ENCODE measurements around the gene C18orf32.
A peak's percentile ranks its signal among the peaks of the same experiment; 100 is the strongest.
"Not testable (repeated sequence)": the region's sequence is repeated elsewhere in the genome, so short reads cannot be mapped to it uniquely, and the experiment has no call there.

Gene C18orf32

GRCh38 chr18:49467599-49467998 lies 19.4 kb downstream of the C18orf32 start:
- DNase-seq (ENCODE audit: low read depth), result no peak

GRCh38 chr18:49467019-49467563 lies 19.9 kb downstream of the C18orf32 start:
- no peak for DNase-seq (ENCODE audit: low read depth)

GRCh38 chr18:49464718-49465598 lies 22.1 kb downstream of the C18orf32 start:
- DNase-seq (ENCODE audit: low read depth), result no peak

- no peak for DNase-seq (ENCODE audit: low read depth)
Observed at GRCh38 chr18:49461602-49461977, 25.4 kb downstream of the C18orf32 start.

- DNase-seq (ENCODE audit: low read depth), result no peak
Observed at GRCh38 chr18:49460976-49461601, 25.9 kb downstream of the C18orf32 start.

GRCh38 chr18:49459404-49460171 lies 27.4 kb downstream of the C18orf32 start:
- DNase-seq (ENCODE audit: low read depth), result no peak

- DNase-seq (ENCODE audit: low read depth), result no peak
Observed at GRCh38 chr18:49457616-49458015, 29.4 kb downstream of the C18orf32 start.

GRCh38 chr18:49456794-49457193 lies 30.2 kb downstream of the C18orf32 start:
- no peak for DNase-seq (ENCODE audit: low read depth)

GRCh38 chr18:49452534-49452933 lies 34.5 kb downstream of the C18orf32 start:
- not testable (repeated sequence) for DNase-seq (ENCODE audit: low read depth)

- DNase-seq (ENCODE audit: low read depth), result peak; percentile 56
Observed at GRCh38 chr18:49447810-49448745, 39.0 kb downstream of the C18orf32 start.

- no peak for DNase-seq (ENCODE audit: low read depth)
Observed at GRCh38 chr18:49446481-49446880, 40.6 kb downstream of the C18orf32 start.

GRCh38 chr18:49444581-49444980 lies 42.5 kb downstream of the C18orf32 start:
- DNase-seq (ENCODE audit: low read depth), result no peak

- no peak for DNase-seq (ENCODE audit: low read depth)
Observed at GRCh38 chr18:49443837-49444236, 43.2 kb downstream of the C18orf32 start.

- DNase-seq (ENCODE audit: low read depth), result no peak
Observed at GRCh38 chr18:49441338-49441938, 45.6 kb downstream of the C18orf32 start.

GRCh38 chr18:49435170-49435569 lies 51.9 kb downstream of the C18orf32 start:
- DNase-seq (ENCODE audit: low read depth), result no peak

GRCh38 chr18:49432602-49433001 lies 54.4 kb downstream of the C18orf32 start:
- no peak for DNase-seq (ENCODE audit: low read depth)

GRCh38 chr18:49431165-49431962 lies 55.7 kb downstream of the C18orf32 start:
- no peak for DNase-seq (ENCODE audit: low read depth)
